Gastroesophageal sphincter (tissue), 3 donors: ENCODE results near the gene IFT88.
"Not testable (repeated sequence)": the region's sequence is repeated elsewhere in the genome, so short reads cannot be mapped to it uniquely, and the experiment has no call there.

ENCODE experiments used
- EP300 ChIP-seq: sonication (generic); formaldehyde crosslinking; IDR thresholded peaks from one replicate; pipeline ENCODE4 v1.6.1; 2017; ENCODE audit warnings: antibody characterized with exemption, mild to moderate bottlenecking
- POLR2A ChIP-seq, 2 donors: fragments of 450-650 bp; IDR thresholded peaks; one replicate each; pipeline ENCODE4 v1.6.1; 2017; ENCODE audit warnings: antibody characterized with exemption in 2 of 2, mild to moderate bottlenecking in 2 of 2, moderate library complexity in 1 of 2
- POLR2AphosphoS5 ChIP-seq: sonication (generic); formaldehyde crosslinking; IDR thresholded peaks from one replicate; pipeline ENCODE4 v1.6.1; 2017; ENCODE audit warnings: antibody characterized with exemption
- TF ChIP-seq, protein P1 (sequence below), 4 experiments: fragments of 200-600 bp in 2 of 4; fragments of 450-650 bp in 2 of 4; sonication (generic) in 1 of 4; IDR thresholded peaks; one replicate each; pipeline ENCODE4 v1.5.1; 2017 to 2019; ENCODE audit warnings: antibody characterized with exemption in 4 of 4, mild to moderate bottlenecking in 2 of 4, moderate library complexity in 2 of 4

DNA sequence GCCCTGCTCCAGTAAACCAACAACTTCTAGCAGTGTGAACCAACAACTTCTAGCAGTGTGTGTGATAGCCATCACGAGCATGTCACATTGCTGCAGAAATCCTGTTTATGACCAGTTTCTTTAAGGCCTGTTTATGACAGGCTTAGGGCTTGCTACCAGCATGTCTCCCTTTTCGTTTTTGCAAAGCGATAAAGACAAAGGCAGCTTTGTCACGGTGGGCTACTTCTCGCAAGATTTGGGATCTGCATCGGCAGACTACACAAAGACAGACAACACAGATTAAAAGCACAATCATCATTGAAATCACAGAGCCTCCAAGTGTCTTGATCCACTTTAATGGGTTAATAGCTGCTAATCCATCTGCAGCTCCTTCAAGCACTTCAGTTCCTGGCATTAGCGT, 111.6 kb downstream of the IFT88 start:
- TF ChIP-seq, protein P1, sequence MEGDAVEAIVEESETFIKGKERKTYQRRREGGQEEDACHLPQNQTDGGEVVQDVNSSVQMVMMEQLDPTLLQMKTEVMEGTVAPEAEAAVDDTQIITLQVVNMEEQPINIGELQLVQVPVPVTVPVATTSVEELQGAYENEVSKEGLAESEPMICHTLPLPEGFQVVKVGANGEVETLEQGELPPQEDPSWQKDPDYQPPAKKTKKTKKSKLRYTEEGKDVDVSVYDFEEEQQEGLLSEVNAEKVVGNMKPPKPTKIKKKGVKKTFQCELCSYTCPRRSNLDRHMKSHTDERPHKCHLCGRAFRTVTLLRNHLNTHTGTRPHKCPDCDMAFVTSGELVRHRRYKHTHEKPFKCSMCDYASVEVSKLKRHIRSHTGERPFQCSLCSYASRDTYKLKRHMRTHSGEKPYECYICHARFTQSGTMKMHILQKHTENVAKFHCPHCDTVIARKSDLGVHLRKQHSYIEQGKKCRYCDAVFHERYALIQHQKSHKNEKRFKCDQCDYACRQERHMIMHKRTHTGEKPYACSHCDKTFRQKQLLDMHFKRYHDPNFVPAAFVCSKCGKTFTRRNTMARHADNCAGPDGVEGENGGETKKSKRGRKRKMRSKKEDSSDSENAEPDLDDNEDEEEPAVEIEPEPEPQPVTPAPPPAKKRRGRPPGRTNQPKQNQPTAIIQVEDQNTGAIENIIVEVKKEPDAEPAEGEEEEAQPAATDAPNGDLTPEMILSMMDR (IDR thresholded peaks at IDR 0.05): not testable (repeated sequence)
- not testable (repeated sequence) for TF ChIP-seq POLR2A (IDR thresholded peaks at IDR 0.05); POLR2AphosphoS5; EP300
